Stimulated activated CD4-positive, alpha-beta T cell treated with anti-CD3 and anti-CD28 coated beads, Interleukin-1b, Interleukin-23, amount 100 ng/mL, for 24 hours (primary cell): Measurements from ENCODE around the gene VSIG10L2.
"Not testable (repeated sequence)": the region's sequence is repeated elsewhere in the genome, so short reads cannot be mapped to it uniquely, and the experiment has no call there.

Experiments used
- DNase-seq, 4 experiments: peaks; one replicate each; pipeline ENCODE4 v3.0.0-alpha.2; 2020; ENCODE audit warnings: low read depth in 4 of 4, low spot score in 1 of 4

VSIG10L2 gene

GRCh38 chr11:125945797-125946520 lies at the start of gene VSIG10L2:
Gene VSIG10L2, plus strand, starts transcription at chr11:125946044. Its CDS starts 12 bp downstream, at chr11:125946056.
- DNase-seq: no peak

GRCh38 chr11:125901872-125902271 lies 44.0 kb upstream of the VSIG10L2 start:
- no peak for DNase-seq

- DNase-seq: no peak
Observed at GRCh38 chr11:125902277-125902926, 43.4 kb upstream of the VSIG10L2 start.

DNA sequence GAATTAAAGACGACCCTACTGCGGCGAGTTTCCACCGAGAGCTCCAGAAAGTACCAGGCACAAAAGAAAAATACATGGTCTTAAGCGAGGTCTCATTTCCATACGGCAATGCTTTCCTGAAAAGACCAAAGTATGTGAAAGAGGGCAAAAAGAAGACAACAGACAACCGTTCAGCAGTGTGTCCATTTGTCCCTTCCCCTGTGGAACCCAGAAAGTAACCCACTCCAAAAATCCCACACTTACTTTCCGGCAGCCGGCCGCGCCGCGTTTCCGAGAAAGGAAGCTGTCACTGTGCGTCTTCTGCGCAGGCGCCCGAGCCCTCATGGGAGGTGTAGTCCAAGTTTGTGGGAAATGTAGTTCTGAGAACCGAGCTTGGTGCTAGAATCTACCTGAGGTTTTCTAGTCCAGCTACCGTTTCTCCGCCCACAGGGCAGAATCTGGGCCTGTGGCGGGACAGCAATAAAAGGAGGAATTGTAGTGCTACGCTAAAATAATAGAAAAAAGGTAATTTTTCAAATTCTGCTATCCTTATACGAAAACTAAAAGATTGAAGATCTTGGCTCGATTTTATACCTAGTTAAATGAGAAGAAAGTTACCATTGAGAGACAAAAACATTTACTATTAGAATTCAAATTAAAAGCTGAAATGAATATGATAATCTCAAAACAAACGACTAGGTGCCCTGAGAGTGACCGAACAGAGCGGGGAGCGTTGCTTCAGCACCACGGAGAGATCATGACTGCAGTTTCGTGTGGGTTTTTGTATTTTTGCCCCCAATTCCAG lies 42.7 kb upstream of the VSIG10L2 start, which contains the start of gene PUS3:
Gene PUS3 (minus strand): TSS at position 280 of the 784 bp plus-strand sequence. CDS start 6,922 bp downstream, outside the sequence.
- DNase-seq: peak; percentile 78 to 85 (median 82)

GRCh38 chr11:125903711-125904659 lies 41.9 kb upstream of the VSIG10L2 start, which contains the start of gene DDX25:
Gene DDX25, plus strand, starts transcription at chr11:125904508. Its CDS starts 10 bp downstream, at chr11:125904518.
- DNase-seq: no peak

- no peak for DNase-seq
Observed at GRCh38 chr11:125904678-125905077, 41.2 kb upstream of the VSIG10L2 start.

DNA sequence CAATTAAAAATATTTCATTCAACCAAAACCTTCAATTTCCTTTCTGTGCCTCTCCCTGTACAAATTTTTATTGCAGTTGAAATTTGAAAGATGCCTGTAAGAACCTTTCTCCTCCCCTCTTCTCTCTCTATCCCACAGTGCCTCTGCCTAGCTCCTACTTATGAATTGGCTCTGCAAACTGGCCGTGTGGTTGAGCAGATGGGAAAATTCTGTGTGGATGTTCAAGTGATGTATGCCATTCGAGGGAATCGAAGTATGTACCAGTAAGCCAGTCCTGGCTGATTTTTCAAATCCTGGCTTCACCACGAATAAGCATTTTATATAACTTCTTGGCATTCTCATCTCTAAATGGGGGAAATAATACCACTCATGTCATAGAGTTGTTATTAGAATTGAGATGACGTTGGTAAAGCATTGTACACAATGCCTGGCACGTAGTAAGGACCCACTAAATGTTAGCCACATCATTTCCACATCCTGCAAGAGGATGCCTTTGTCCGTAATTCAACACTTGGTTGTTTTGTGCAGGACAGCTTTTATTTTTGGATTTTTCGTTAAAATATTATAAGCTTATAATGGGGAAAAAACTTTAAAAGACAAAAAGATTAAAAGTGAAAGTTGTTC lies 35.5 kb upstream of the VSIG10L2 start:
- DNase-seq: no peak

- not testable (repeated sequence) for DNase-seq
Observed at GRCh38 chr11:125914601-125915000, 31.2 kb upstream of the VSIG10L2 start.

DNA sequence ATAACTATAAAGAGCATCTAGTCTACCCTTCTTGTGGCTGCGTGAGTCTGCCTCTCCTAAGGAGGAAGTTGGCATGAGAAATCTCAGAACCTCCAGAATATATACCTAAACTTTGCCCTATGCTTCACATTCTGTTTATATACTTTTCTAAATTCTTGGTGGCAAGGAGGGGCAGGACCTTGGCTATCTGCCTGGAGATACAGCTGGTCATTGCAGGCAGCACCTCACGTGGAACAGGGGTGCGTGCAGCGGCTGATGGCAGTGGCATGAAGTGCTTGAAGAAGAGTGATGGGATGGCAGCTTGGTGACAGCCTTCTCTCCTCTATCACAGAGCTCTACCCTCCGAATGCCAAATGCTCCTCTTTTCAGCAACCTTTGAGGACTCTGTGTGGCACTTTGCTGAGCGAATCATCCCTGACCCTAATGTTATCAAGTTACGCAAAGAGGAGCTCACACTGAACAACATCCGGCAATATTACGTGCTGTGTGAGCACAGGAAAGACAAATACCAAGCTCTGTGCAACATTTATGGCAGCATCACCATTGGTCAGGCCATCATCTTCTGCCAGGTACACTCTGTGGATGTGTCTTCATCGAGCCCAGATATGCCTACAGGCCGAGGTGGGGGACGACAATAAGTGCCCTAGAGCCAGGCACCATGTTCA lies 29.0 kb upstream of the VSIG10L2 start:
- no peak for DNase-seq

DNA sequence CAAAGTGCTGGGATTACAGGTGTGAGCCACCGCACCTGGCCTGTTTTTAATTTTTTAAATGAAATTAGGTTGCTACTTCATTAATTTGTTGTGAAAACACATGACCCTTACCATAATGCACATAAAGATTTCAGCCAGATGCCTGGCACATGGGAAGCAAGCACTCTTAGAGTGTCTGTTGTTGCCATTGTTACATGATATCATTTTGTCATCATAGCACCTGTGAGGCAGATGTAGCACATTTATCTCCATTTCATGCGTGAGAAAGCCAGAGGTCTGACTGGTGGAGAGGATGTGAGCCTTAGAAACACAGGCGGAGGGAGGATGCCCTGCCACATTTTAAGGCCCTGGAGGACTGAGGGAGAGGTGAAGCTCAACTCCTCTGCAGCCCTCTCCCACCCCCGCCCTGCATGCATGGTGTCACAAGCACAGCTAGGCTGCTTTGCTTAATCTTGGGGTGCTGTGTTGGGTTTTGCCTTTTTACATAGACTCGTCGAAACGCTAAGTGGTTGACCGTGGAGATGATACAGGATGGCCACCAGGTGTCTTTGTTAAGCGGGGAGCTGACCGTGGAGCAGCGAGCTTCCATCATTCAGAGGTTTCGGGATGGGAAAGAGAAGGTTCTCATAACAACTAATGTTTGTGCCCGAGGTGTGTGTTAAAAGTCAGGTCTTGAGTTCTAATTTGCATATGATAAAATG lies 27.6 kb upstream of the VSIG10L2 start:
- no peak for DNase-seq

- DNase-seq: no peak
Observed at GRCh38 chr11:125921042-125921441, 24.8 kb upstream of the VSIG10L2 start.

- DNase-seq: no peak
Observed at GRCh38 chr11:125922156-125922555, 23.7 kb upstream of the VSIG10L2 start.

GRCh38 chr11:125923012-125923579 lies 22.7 kb upstream of the VSIG10L2 start:
- DNase-seq: peak; percentile 21 to 38 (median 28)

GRCh38 chr11:125923633-125924032 lies 22.2 kb upstream of the VSIG10L2 start:
- no peak for DNase-seq

- no peak for DNase-seq
Observed at GRCh38 chr11:125924384-125925007, 21.3 kb upstream of the VSIG10L2 start.

- no peak for DNase-seq
Observed at GRCh38 chr11:125925247-125925740, 20.6 kb upstream of the VSIG10L2 start.

DNA sequence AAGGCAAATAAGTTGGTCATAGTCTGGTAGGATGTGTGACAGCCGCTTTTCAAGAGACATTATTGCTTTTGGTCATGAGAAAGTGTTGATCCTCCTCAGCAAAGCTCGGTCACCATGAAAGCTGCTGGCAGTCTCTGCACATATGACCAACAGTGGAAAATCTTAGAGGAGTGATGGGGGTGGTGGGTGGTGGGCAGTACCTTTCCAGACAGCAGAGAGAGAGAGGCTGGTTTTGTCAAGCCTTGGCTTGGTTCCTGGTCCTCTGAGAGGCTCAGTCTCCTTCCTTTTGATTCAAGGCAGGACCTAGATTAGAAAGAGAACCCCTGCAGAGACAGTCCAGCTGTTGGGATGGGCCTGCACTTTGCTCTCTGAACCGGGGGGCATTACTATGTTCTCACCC lies 20.0 kb upstream of the VSIG10L2 start:
- DNase-seq: no peak

GRCh38 chr11:125926682-125927081 lies 19.2 kb upstream of the VSIG10L2 start:
- DNase-seq: no peak
